Neural crest cell (in vitro differentiated cells): ENCODE measurements around the gene GABBR2. TPM values are rescaled to one million over a fixed set of nuclear protein-coding genes. Genes with fewer than 3 reads are reported as not detected.

ENCODE experiments used
- DNase-seq: peaks from one replicate; pipeline ENCODE4 v3.0.0; 2021; ENCODE audit warnings: low read depth, mixed read lengths, low spot score
- H3K27ac Mint-ChIP-seq: one replicate; pipeline ENCODE4 v1.8.0; 2021; ENCODE audit warnings: mild to moderate bottlenecking, mixed read lengths; ENCODE audit not compliant: unreplicated experiment
- H3K27me3 Mint-ChIP-seq: 2 replicates; pipeline ENCODE4 v1.8.0; 2021; ENCODE audit warnings: low read depth, mild to moderate bottlenecking, mixed read lengths
- H3K36me3 Mint-ChIP-seq: 2 replicates; pipeline ENCODE4 v1.8.0; 2021; ENCODE audit warnings: low read depth, mild to moderate bottlenecking, mixed read lengths
- H3K4me1 Mint-ChIP-seq: 2 replicates; pipeline ENCODE4 v1.8.0; 2021; ENCODE audit warnings: mixed read lengths
- H3K4me3 Mint-ChIP-seq: one replicate; pipeline ENCODE4 v1.8.0; 2021; ENCODE audit warnings: mild to moderate bottlenecking, mixed read lengths
- H3K9me3 Mint-ChIP-seq: 2 replicates; pipeline ENCODE4 v1.8.0; 2021; ENCODE audit warnings: mixed read lengths
- CTCF ChIP-seq: fragments of 200-600 bp; sonication (generic); conservative IDR thresholded peaks from 2 replicates; pipeline ENCODE4 v1.5.0; 2021; ENCODE audit warnings: antibody characterized with exemption, mild to moderate bottlenecking
- total RNA-seq: library from RNA; stranded (reverse); gene quantifications from 2 replicates; pipeline ENCODE4 v1.2.1, GENCODE V29; 2021

Gene GABBR2
- total RNA-seq, 1 donor from 2014 or later: 0.84 TPM

GRCh38 chr9:98639133-98639532 is 69.6 kb downstream of the GABBR2 start:
- Mint-ChIP-seq H3K4me1 (no peaks in the 10 kb centered on the region), H3K27me3 (peaks cover 17% of the 10 kb centered on the region), H3K27ac (no peak overlapping the region), H3K4me3 (no peak overlapping the region), H3K9me3 (no peaks in the 10 kb centered on the region), H3K36me3 (no peaks in the 10 kb centered on the region)
- no peak for TF ChIP-seq CTCF
- no peak for DNase-seq

- H3K27me3 Mint-ChIP-seq: peaks cover 5% of the 10 kb centered on the region
- DNase-seq: no peak
- no peak for TF ChIP-seq CTCF
- no peak overlapping the region for H3K4me3 Mint-ChIP-seq
- H3K27ac Mint-ChIP-seq: no peak overlapping the region
- no peaks in the 10 kb centered on the region for H3K4me1 Mint-ChIP-seq
- no peaks in the 10 kb centered on the region for H3K36me3 Mint-ChIP-seq
- H3K9me3 Mint-ChIP-seq: no peaks in the 10 kb centered on the region
Observed at GRCh38 chr9:98637381-98637780, 71.4 kb downstream of the GABBR2 start.

- no peak overlapping the region for H3K4me3 Mint-ChIP-seq
- H3K9me3 Mint-ChIP-seq: no peaks in the 10 kb centered on the region
- no peaks in the 10 kb centered on the region for H3K36me3 Mint-ChIP-seq
- TF ChIP-seq CTCF: no peak
- no peak for DNase-seq
- no peaks in the 10 kb centered on the region for H3K4me1 Mint-ChIP-seq
- peaks cover 8% of the 10 kb centered on the region for H3K27me3 Mint-ChIP-seq
- H3K27ac Mint-ChIP-seq: no peak overlapping the region
Observed at GRCh38 chr9:98635374-98635773, 73.4 kb downstream of the GABBR2 start.

- H3K4me3 Mint-ChIP-seq: no peak overlapping the region
- no peaks in the 10 kb centered on the region for H3K9me3 Mint-ChIP-seq
- DNase-seq: no peak
- H3K4me1 Mint-ChIP-seq: no peaks in the 10 kb centered on the region
- H3K27ac Mint-ChIP-seq: no peak overlapping the region
- TF ChIP-seq CTCF: no peak
- peaks cover 11% of the 10 kb centered on the region for H3K27me3 Mint-ChIP-seq
- H3K36me3 Mint-ChIP-seq: no peaks in the 10 kb centered on the region
Observed at GRCh38 chr9:98634685-98635336, 73.9 kb downstream of the GABBR2 start.

GRCh38 chr9:98632839-98633238 is 75.9 kb downstream of the GABBR2 start:
- Mint-ChIP-seq H3K36me3 (no peaks in the 10 kb centered on the region), H3K9me3 (no peaks in the 10 kb centered on the region), H3K27ac (no peak overlapping the region), H3K27me3 (peaks cover 23% of the 10 kb centered on the region), H3K4me1 (no peaks in the 10 kb centered on the region), H3K4me3 (no peak overlapping the region)
- no peak for DNase-seq
- no peak for TF ChIP-seq CTCF
